Daoy (cell line): ENCODE measurements around the gene ZNF775. TPM values are rescaled to one million over a fixed set of nuclear protein-coding genes. Genes with fewer than 3 reads are reported as not detected.

Experiments used
- DNase-seq: peaks from one replicate; pipeline ENCODE4 v3.0.0-alpha.2; 2015; ENCODE audit warnings: low read depth
- total RNA-seq: library from RNA; depleted of rRNA; stranded (reverse); fragments of >200 nt; shearing (Covaris generic); gene quantifications from 2 replicates; pipeline ENCODE4 v1.2.3, GENCODE V29; 2014; rRNA removed

The ZNF775 gene
- total RNA-seq, 1 experiment from 2014 or later: 9.1 TPM

DNA sequence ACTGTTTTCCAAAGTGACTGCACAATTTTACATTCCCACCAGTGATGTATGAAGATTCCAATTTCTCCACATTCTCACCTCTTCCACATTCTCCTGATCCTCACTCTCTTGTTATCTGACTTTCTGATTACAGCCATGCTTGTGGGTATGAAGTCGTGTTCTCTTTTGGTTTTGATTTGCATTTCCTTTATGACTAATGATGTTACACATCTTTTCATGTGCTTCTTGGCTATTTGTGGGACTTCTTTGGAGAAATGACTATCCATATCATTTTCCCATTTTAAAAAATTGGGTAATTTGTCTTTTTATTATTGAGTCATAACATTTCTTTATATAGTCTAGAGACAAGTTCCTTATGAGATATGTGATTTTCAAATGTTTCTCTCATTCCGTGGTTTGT is 60.8 kb downstream of the ZNF775 start:
- no peak for DNase-seq

DNA sequence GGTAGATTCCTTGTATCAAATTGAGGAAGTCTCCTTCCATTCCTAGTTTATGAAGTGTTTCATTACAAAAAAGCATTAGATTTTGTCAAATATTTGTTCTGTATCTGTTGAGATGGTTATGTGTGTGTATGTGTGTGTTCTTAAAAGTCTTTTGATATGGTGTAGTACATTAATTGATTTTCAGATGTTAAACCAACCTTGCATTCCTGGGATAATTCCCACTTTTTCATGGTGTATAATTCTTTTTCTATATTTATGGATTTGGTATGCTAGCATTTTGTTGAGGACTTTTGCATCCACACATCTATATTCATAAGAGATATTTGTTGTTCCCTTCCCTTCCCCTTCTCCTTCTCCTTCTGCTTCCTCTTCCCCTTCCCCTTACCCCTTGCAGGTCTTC is 62.4 kb downstream of the ZNF775 start:
- no peak for DNase-seq

DNA sequence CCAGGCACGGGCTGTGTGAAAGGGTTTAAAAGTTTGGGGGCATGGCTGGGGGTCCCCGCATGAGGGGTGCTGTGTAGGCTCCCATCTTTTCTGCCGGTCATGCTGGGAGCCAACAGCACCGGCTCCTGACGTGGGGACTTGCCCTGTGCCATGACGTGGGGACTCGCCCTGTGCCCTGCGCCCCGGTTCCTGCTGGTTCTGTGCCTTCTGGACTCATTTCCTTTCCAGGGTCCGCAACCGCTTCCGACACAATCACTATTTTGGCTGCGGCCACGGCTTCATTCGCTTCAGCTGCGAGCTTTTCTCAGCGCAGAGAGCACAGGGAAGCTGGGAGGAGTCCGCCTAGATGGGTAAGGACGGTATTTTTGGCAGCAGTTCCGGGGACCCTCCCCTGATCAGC is 63.7 kb downstream of the ZNF775 start:
- DNase-seq: no peak

GRCh38 chr7:150443793-150444540 is 64.8 kb downstream of the ZNF775 start:
- no peak for DNase-seq

GRCh38 chr7:150444674-150445365 is 65.7 kb downstream of the ZNF775 start:
- no peak for DNase-seq

- no peak for DNase-seq
These were observed 67.3 kb downstream of the ZNF775 start for GRCh38 chr7:150446288-150446938.

Other genes starting within 250 kb of the ZNF775 start
- 6.3 and 9.7 TPM in 2 replicates for gene LRRC61, start 56.0 kb upstream of the ZNF775 start, total RNA-seq
- gene ACTR3C, start 55.8 kb upstream of the ZNF775 start, total RNA-seq: 0.06 and 2.7 TPM in 2 replicates
- gene RARRES2, start 37.7 kb upstream of the ZNF775 start, total RNA-seq: 3.9 and 11.8 TPM in 2 replicates
- gene REPIN1, start 10.5 kb upstream of the ZNF775 start, total RNA-seq: 129 and 131 TPM in 2 replicates
- not detected in 2 replicates for gene GIMAP8, start 71.3 kb downstream of the ZNF775 start, total RNA-seq
- gene GIMAP7, start 135.5 kb downstream of the ZNF775 start, total RNA-seq: not detected in 2 replicates
- not detected in 2 replicates for gene GIMAP4, start 188.1 kb downstream of the ZNF775 start, total RNA-seq